Ovary (tissue), 9 donors: ENCODE measurements around the gene ITPRIPL2. TPM values are rescaled to one million over a fixed set of nuclear protein-coding genes. Genes with fewer than 3 reads are reported as not detected.

ENCODE experiments used
- DNase-seq, 5 donors: peaks; one replicate each; pipeline ENCODE4 v3.0.0-alpha.2; 2019 to 2020
- H3K27ac ChIP-seq, 2 donors: fragments of 200-600 bp; one replicate each; pipeline versions ENCODE4 v1.5.1 to v1.8.0; 2019 to 2022
- H3K27me3 ChIP-seq: fragments of 200-600 bp; one replicate; pipeline ENCODE4 v1.8.0; 2022
- H3K36me3 ChIP-seq: fragments of 200-600 bp; sonication (generic); one replicate; pipeline ENCODE4 v1.5.1; 2019
- H3K4me1 ChIP-seq: one replicate; pipeline ENCODE4 v1.8.1; 2013; ENCODE audit warnings: mild to moderate bottlenecking, moderate library complexity; ENCODE audit not compliant: insufficient read depth
- H3K4me3 ChIP-seq: fragments of 200-600 bp; sonication (generic); one replicate; pipeline ENCODE4 v1.5.1; 2017
- H3K9me3 ChIP-seq, 2 donors: fragments of 200-600 bp in 1 of 2; sonication (generic) in 1 of 2; one replicate each; pipeline versions ENCODE4 v1.5.1 to v1.8.1; 2013 to 2019; ENCODE audit warnings: mild to moderate bottlenecking in 1 of 2, moderate library complexity in 1 of 2
- EP300 ChIP-seq: sonication (generic); formaldehyde crosslinking; IDR thresholded peaks from one replicate; pipeline ENCODE4 v1.6.1; 2017; ENCODE audit warnings: antibody characterized with exemption
- POLR2A ChIP-seq: fragments of 450-650 bp; IDR thresholded peaks from one replicate; pipeline ENCODE4 v1.6.1; 2017; ENCODE audit warnings: antibody characterized with exemption, mild to moderate bottlenecking, moderate library complexity
- WGBS, 3 donors: extraction: QIAGEN DNeasy Blood & Tissue Kit in 1 of 3; methylation state at CpG; one replicate each; pipeline versions ENCODE4 v1.1.5 to v1.1.7; 2013 to 2017; 5-methylcytosine and 5-hydroxymethylcytosine counted together
- intact Hi-C, 4 donors: fragments of 100-400 bp; cut with DNase I; formaldehyde crosslinking; loops; one replicate each; pipeline versions ENCODE4 v1.11.0 to v1.15.1; 2022 to 2023
- polyA plus RNA-seq, 2 donors: library from polyadenylated mRNA; stranded (reverse); fragments of 200-250 nt in 1 of 2; fragments of 350-450 nt in 1 of 2; fragmentation: Illumina TruSeq in 1 of 2; extraction: RNeasy Lipid Tissue Mini Kit (QIAGEN cat#74804) in 1 of 2; gene quantifications; one replicate each; pipeline ENCODE4 v1.2.3, GENCODE V29; 2013 to 2014
- total RNA-seq, 7 donors: library from RNA; depleted of rRNA in 2 of 7; stranded (reverse); fragments of >200 nt in 2 of 7; fragmentation: NEBNext Ultra II Directional in 3 of 7; extraction: Animal tissue kit (Norgen Biotek cat#: 25700) in 3 of 7; gene quantifications; one replicate each; pipeline versions ENCODE4 v1.1.0 to v1.2.4, GENCODE V29; 2016 to 2023
- TF ChIP-seq, protein P1 (sequence below), 3 donors: fragments of 450-650 bp in 2 of 3; fragments of 200-600 bp in 1 of 3; IDR thresholded peaks; one replicate each; pipeline versions ENCODE4 v1.5.1 to v1.8.0; 2016 to 2022; ENCODE audit warnings: antibody characterized with exemption in 3 of 3, mild to moderate bottlenecking in 1 of 3
- donor health status: DM: no; HTN: no; CAD: no; lungs with moderate emphysema.
- donor health status: DM: no; HTN: no; CAD: no.
- donor health status: Bipolar disorder and iron deficiency.
- donor health status: DM: yes; HTN: yes; CAD: no.
- donor health status: DM: no; HTN: no; CAD: no.
- donor health status: DM: yes; HTN: yes; CAD: no.

ITPRIPL2 gene
- total and polyA plus RNA-seq, 9 donors: 11.4 to 58.5 (median 42.3) TPM

GRCh38 chr16:19167710-19168370 lies 54.1 kb downstream of the ITPRIPL2 start, which contains the start of gene SYT17:
TSS of gene SYT17 (plus strand) at chr16:19168240. CDS start at chr16:19168647, 407 bp downstream.
- Histone ChIP-seq H3K27me3 (no peaks in the 10 kb centered on the region), H3K4me3 (peak within 1 kb of the TSS; percentile 40), H3K9me3 (no peaks in the 10 kb centered on the region), H3K36me3 (no peaks in the 10 kb centered on the region), H3K4me1 (peaks cover 5% of the 10 kb centered on the region), H3K27ac (no peak within 1 kb of the TSS)
- DNase-seq: peak in 4 of 5 donors; percentile 25 to 50 (median 30)
- TF ChIP-seq EP300 (no peak), POLR2A (no peak)
- TF ChIP-seq, protein P1, sequence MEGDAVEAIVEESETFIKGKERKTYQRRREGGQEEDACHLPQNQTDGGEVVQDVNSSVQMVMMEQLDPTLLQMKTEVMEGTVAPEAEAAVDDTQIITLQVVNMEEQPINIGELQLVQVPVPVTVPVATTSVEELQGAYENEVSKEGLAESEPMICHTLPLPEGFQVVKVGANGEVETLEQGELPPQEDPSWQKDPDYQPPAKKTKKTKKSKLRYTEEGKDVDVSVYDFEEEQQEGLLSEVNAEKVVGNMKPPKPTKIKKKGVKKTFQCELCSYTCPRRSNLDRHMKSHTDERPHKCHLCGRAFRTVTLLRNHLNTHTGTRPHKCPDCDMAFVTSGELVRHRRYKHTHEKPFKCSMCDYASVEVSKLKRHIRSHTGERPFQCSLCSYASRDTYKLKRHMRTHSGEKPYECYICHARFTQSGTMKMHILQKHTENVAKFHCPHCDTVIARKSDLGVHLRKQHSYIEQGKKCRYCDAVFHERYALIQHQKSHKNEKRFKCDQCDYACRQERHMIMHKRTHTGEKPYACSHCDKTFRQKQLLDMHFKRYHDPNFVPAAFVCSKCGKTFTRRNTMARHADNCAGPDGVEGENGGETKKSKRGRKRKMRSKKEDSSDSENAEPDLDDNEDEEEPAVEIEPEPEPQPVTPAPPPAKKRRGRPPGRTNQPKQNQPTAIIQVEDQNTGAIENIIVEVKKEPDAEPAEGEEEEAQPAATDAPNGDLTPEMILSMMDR (IDR thresholded peaks at IDR 0.05): peak in 2 of 3 donors; percentile 18 to 19
- intact Hi-C loops: no loop called here
- 0 to 1% (median 0%) methylated on average over 34 to 63 of the region's 63 CpGs for WGBS, 3 donors

- 1% methylated on average over 40 to 68 of the region's 68 CpGs for WGBS, 3 donors
- peak overlapping the region; percentile 40 for H3K4me3 ChIP-seq
- H3K27me3 ChIP-seq: no peaks in the 10 kb centered on the region
- H3K4me1 ChIP-seq: peaks cover 5% of the 10 kb centered on the region
- intact Hi-C loops: no loop called here
- DNase-seq: no peak
- H3K36me3 ChIP-seq: no peaks in the 10 kb centered on the region
- TF ChIP-seq EP300 (no peak), POLR2A (no peak)
- TF ChIP-seq, protein P1 (IDR thresholded peaks at IDR 0.05): no peak
- H3K27ac ChIP-seq: no peak overlapping the region
- H3K9me3 ChIP-seq: no peaks in the 10 kb centered on the region
These were observed 54.8 kb downstream of the ITPRIPL2 start for GRCh38 chr16:19168371-19169081.

GRCh38 chr16:19169082-19169639 lies 55.4 kb downstream of the ITPRIPL2 start:
- intact Hi-C loops: no loop called here
- H3K27ac ChIP-seq: no peak overlapping the region

DNA sequence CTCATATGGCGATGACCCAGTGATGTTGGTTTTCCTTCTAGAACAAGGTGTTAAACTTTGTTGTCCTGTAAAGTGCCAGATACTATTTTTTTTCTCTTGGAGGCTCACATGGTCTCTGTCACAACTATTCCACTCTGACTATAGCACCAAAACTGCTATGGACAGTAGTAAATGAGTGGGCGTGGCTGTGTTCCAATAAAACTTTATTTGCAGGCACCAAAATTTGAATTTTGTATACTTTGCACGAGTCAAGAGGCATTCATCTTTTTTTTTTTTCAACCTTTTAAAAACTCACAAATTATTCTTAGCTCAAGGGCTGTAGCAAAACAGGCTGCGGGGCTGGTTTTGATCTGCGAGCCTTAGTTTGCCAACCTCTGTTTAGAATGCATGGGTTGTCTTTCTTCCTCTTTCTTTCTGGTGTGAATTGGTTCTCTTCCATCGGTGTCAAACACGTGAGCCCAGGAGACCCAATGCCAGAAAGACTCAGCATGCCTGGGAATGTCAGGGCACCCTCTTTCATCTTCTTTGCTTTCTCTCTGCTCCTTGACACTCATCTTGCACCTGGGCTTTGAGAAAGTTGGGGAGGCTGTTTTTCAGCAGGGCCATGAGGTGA lies 56.4 kb downstream of the ITPRIPL2 start:
- TF ChIP-seq, protein P1 (IDR thresholded peaks at IDR 0.05): no peak
- no peak for TF ChIP-seq POLR2A
- no peak for TF ChIP-seq EP300
- DNase-seq: no peak
- Histone ChIP-seq H3K4me1 (peaks cover 5% of the 10 kb centered on the region), H3K27ac (no peak overlapping the region), H3K9me3 (no peaks in the 10 kb centered on the region), H3K27me3 (no peaks in the 10 kb centered on the region), H3K36me3 (no peaks in the 10 kb centered on the region), H3K4me3 (no peak overlapping the region)
- intact Hi-C loops: loop anchor here in 1 of 4 donors (5.0 kb wide), 1 partner anchor 78 kb away; no protein-coding TSS in a partner anchor
- 68 to 75% (median 74%) methylated on average over 7 of the region's 7 CpGs for WGBS, 3 donors

More at GRCh38 chr16:19169082-19169639, 55.4 kb downstream of the ITPRIPL2 start:
- Histone ChIP-seq H3K9me3 (no peaks in the 10 kb centered on the region), H3K4me1 (peaks cover 5% of the 10 kb centered on the region), H3K36me3 (no peaks in the 10 kb centered on the region), H3K4me3 (no peak overlapping the region), H3K27me3 (no peaks in the 10 kb centered on the region)
- WGBS, 3 donors: 12 to 24% (median 15%) methylated on average over 19 of the region's 19 CpGs
- DNase-seq: no peak
- TF ChIP-seq POLR2A: no peak

Other genes with a start within 250 kb of the ITPRIPL2 start
- gene SMG1, start 187.6 kb upstream of the ITPRIPL2 start, total RNA-seq: 10 to 100 TPM; 44.3 to 94.5 (median 61.5) TPM
- gene SMG1, start 187.6 kb upstream of the ITPRIPL2 start, polyA plus RNA-seq: 10 to 100 TPM; 12.5 to 23.5 TPM
- gene TMC7, start 130.0 kb upstream of the ITPRIPL2 start, total RNA-seq: under 1 TPM in 6 of 7 donors, not detected in 1; 0.15 to 0.55 (median 0.31) TPM
- gene TMC7, start 130.0 kb upstream of the ITPRIPL2 start, polyA plus RNA-seq: 1 to 10 TPM in 1 of 2 donors, under 1 TPM in 1; 0.38 to 1.1 TPM
- 10 to 100 TPM; 23.4 to 39.9 (median 32.9) TPM for gene COQ7, start 46.4 kb upstream of the ITPRIPL2 start, total RNA-seq
- 10 to 100 TPM; 19.5 to 23.5 TPM for gene COQ7, start 46.4 kb upstream of the ITPRIPL2 start, polyA plus RNA-seq
- 1 to 10 TPM in 2 of 7 donors, under 1 TPM in 5; 0.36 to 1.5 (median 0.82) TPM for gene SYT17, start 54.3 kb downstream of the ITPRIPL2 start, total RNA-seq
- gene SYT17, start 54.3 kb downstream of the ITPRIPL2 start, polyA plus RNA-seq: under 1 TPM; 0.65 to 0.88 TPM
- gene CLEC19A, start 171.8 kb downstream of the ITPRIPL2 start, total RNA-seq: not detected
- gene CLEC19A, start 171.8 kb downstream of the ITPRIPL2 start, polyA plus RNA-seq: not detected